HG03571 (cell line): Measurements from ENCODE around the gene SMPD3.

Experiments used
- ATAC-seq: cut with Tn5 transposase; IDR thresholded peaks from one replicate; pipeline ENCODE4 v1.9.1; 2021; ENCODE audit not compliant: unreplicated experiment

Gene SMPD3

GRCh38 chr16:68384288-68385161, 63.8 kb downstream of the SMPD3 start:
- no peak for ATAC-seq

DNA sequence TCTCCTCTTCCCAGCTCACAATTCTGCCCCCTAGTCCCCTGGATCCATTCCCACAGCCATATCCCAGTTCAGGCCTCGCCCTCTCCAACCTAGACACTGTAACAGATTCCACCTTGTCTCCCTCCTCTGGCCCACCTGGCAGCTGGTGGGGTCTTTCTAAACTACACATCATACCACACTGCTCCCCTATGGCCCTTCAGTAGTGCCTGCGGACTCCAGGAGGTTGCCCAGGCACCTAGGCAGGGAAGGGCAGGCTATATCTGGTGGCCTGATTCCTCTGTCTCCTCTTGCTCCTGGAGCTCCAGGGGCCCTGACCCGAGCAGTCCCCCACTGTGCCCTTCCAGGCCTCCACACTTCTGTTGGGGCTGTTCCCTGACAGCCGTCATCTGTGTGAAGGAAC, 64.5 kb downstream of the SMPD3 start:
- no peak for ATAC-seq

- no peak for ATAC-seq
Measured at GRCh38 chr16:68382296-68382718, 66.0 kb downstream of the SMPD3 start.

DNA sequence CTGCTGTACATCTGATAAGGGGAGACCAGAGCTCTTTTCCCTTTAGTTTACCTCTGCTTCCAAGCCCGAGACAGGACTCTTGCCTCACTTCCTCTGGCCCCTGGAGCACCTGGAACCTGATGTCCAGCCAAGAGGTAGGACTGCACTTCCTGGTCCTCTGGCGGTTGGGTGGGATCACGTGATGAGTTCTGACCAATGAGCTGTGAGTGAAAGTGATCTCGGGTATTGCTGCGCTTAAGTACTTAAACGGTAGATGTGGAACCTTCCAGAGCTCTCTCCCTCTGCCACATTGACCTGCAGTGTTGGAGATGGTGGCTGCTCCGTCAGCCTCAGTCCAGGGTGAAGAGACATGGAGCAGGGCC, 67.0 kb downstream of the SMPD3 start:
- ATAC-seq = no peak

DNA sequence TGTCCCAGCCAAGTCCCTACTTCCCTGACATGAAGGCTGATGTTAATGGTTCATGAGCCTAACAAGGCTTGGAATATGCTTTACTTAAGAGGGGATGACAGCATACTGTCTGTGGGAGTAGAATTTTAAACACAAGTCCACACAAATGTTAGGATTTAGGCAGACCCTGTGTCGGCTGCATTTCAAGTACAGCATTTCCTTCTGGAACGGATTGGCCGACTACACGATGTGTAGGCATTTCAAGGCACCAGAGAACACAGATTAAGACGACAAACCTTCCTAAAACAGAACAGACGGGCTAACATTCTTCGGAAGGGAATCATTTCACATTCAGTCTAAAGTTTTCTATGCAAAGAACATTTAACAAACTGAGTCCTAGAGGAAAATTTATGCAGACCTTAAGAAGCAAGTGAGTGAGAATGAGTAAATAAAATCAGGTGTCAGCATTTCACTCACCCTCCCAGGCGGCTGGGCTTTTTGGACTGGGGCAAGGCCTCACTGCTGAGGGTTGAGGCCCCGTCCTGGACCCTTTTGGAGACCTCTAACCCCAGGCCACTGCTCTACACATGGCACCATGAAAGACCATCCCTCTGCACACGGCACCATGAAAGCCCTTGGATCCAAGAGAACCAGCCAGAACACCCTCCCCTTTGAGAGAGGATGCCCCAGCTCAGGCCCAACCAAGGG, 67.5 kb downstream of the SMPD3 start:
- ATAC-seq = no peak

DNA sequence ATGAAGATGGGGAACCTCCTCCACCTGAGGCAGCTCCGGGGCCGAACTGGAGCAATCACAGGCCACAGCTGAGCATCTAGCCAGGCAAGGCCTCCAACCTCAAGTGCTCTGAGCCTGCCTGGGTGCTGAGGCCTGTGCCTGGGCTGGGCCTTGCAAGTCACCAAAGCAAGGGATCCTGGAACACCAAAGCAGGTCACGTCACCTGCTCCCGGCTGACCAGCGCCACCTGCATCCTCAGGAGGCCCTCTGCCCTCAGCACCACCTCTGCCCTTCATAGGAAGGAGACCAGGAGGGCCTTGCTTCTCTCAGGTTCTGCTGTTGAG, 68.0 kb downstream of the SMPD3 start:
- ATAC-seq = no peak

DNA sequence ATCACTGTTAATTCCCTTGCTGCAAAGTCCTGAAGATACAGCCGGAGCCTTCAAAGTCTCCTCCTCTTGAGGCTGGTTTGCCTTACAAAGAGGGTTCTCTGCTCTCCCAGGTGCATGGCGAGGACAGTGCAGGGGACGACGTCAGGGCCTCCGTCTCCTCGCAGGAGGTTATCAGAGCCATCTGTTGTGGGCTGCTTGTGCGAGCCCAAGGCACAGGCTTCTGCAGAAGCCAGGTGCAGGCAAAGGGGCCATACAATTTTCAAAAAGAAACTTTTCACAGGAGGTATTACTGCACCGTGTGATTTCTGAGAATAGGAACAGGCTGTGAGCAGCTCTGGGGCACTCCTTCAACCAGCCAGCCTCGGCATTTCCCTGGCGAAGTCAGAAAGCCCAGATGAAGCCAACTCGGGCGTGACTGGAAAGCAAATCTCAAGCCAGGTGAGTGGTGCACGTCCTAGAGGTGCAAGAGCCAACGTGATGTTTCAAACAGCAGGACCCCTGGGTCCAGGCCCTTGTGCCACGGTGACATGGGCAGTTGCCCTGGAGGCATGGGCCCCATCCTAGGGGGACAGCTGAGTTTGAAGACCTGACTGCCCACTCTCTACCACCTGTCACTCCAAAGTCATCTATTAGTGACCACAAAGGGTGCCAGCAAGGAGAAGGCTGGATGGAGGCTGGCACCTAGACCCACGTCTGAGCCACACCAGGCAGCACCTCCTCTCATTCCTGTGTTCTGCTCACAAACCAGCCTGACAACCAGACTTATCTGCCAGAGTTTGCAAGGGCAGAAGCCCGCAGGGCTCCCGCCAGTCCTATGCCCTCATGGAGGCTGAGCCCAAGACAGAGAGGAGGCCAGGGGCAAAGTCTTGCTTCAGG, 68.6 kb downstream of the SMPD3 start:
- ATAC-seq = no peak

GRCh38 chr16:68378436-68379415, 69.6 kb downstream of the SMPD3 start:
- ATAC-seq = no peak

DNA sequence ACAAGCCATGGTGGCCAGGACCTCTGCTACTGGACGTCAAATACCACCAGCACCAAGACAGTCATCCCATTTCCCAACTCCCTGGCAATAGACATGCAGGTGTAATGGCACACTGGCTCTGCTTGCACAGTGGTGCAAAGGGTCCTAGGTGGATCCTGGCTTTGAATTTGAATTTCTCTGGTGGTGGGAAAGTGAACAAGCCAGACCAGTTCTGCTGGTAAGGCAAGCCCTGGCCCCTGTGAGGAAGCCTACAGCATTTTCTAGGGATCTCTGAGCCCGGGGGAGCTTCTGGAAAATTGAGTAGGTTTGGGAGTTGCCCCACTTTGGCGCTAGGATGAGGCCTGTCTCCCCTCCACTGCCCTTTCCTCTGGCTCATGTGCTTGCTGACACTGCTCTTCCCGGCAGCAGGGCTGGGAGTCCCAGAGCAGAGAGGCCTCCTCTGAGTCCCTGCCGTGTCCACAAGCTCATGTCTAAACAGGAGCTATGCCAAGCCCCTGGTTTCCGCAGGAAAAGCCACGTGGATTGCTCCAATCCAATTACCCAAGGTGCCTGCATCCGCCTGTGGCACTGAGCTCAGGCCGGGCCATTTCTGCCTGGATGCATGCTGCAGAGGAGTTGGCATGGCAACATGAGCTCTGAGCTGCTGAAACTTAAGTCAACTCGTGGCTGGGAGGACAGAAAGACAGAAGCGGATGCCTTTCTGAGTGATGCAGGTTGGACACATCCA, 70.5 kb downstream of the SMPD3 start:
- ATAC-seq = no peak

DNA sequence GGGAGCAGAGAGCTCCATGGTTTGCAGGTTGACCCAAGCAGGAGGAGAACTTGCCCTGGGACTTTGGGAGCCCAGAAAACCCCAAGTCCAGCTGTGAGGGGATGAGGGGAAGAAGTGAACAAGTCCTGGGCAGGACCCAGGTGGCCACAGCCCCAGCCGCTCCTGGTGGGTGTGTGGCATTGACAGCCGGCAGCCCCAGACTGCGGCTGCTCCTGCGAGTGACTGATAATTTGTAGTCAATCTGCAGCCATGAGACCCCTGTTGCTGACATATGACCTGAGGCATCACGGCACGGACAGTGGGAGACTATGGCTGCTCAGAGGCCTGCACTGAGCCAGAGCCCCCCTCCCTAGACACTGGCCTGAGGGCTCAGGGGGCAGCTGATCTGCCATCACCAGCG, 71.1 kb downstream of the SMPD3 start:
- no peak for ATAC-seq

DNA sequence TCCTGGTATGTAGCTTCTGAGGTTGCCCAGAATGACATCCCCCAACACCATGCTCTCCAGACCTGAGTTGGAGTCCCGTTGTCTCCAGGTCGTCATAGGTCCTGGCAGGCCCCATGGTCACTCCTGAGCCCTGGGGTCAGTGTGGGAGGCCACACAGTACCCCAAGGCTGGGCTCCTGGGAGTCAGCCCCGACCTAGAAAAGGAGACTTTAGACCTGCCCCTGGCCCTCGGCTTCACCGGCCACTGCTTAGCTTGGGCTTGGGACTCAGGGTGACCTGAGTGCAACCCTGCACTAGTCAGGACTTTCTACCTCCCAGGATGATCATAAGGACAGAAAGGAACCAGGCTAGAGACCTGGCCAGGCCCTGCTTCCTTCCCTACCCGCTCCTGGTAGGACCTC, 71.7 kb downstream of the SMPD3 start:
- no peak for ATAC-seq

DNA sequence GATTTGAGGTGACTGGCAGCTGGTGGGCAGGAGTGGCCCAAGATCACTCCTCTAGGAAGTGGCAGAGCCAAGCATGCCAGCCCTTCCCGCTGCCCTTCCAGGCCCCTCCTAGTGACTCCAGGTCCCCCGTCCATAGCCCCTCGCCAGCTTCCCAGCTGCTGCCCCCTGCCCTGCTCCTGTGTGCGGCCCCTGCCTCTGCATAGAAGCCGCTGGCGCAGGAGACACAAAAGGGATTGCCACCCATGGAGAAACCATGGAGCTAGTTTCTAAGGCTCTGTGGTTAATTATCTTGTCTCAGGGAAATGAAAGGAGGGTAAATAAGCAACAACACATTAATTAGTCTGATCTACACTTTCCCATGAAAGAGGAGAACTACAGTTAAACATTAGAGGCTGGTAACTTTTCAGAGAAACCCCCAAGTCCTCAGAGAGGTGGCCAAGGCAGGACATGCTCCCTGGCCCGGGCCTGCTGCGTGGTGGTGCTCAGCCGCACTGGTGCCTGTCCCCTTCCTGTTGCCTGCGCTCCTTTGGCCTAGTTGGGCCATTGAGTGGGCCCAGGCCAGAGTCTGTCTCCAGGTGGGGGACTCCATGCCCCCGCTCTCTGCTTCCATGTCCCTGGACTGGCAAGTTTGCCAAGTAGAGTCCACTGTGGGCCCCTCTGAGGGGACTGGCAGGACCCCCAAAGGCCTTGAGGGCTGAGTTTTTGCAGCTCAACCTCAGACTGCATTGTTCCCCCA, 72.3 kb downstream of the SMPD3 start:
- ATAC-seq = no peak

DNA sequence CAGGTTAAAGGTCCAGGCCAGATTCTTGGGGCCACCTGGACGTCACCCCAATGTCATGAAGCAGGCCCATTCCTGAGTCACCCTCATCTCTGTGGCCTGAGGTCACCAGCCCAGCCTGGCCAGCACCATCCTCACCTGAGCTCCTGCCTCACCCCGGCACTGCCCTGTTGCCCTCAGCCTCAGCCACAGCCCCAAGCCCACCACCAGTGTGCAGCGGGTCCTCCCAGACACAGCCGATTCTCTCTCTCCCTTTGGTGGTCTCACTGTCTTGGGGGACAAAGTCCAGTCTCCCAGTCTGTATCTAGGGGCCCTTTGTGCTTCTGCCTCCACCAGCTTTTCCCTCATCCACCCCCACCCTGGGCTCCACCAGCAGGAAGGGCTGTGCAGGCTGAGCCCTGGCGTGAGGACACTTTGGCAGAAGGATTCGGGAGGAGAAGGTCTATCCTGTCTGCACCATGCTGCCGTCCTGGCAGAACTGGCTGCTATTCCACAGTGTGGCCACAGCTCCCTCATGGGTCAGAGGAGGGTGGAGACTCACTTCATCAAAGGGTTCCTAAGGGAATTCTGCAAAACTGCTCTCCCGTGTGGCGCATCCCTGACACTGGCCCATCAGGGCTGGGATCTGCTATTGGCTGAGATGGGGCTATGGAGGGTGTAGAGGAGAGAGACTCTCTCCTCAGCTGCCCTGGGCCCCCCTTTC, 73.2 kb downstream of the SMPD3 start:
- no peak for ATAC-seq

DNA sequence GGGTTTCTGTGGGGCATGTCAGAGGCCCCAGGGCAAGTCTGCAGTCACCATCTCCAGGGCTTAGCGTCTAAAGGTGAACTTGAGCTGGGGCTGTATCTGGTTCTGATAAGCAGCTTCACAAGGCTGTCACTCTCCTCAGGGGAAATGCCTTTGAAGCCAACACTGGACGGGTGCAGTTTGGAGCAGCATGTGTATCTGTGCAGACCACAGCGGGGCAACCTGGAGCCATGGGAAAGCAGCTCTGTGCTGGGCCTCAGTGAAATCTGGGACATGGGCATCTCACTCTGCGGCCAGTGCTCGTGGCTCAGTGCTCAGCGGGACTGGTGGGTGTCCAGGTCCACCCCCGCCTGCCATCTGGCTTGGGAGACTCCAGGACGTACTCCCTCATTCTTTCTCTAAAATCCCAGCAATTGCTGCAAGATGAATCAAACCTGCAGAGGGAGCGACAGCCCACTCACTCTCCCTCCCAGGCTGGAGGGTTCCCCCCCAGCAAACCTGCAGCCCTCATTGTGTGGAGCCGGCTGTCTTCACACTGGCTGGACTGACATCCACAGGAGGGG, 74.0 kb downstream of the SMPD3 start:
- ATAC-seq = no peak

DNA sequence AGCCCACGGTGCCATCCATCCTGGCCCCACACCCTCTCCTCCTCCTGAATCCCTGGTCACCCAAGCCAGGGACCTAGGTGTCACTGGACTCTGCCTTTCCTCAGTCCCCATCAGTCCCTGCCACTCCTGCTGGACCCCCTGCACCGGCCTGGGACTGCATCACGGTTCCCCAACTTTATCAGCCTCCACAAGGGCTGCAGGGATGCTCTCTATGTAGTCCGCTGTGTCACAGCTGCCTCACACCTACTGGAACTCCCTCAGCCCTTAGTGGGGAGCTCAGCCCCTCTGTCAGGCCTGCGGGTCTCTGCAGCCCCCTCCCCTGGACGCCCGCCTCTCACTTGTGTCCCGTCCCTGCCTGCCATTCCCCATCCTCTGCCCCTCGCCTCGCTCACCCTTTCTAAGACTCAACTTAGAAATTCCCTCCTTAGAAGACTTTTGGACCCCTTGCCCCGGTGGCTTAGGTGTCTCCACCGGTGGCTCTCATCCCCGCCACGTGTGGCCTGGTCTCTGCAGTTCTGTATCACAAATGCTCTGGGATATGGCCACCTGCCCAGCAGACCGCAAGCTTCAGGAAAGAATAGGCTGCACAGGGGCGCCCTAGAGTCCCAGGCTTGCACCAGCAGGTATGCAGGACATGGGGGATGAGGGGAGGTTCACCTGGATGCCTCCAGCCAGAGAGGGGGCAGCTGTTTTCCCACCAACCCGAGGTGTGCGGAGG, 74.6 kb downstream of the SMPD3 start:
- no peak for ATAC-seq

DNA sequence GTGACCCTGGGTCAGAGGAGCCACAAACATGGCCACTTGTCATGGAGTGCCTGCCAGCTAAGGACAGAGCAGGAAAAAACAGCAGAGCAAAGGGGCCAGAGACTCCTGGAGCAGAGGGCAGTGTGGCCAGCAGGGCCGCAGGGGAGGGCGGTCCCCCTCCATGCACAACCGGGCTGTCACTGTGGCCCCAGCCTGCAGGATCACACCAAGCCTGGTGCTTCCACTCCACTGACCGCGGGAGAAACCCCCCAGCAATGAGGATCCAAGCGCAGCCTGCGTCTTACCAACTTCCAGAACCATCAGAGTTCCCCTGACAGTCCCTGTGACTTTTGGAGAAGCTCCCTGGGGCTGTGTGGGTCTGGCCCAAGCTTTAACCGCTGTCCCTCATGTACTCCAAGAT, 75.5 kb downstream of the SMPD3 start:
- ATAC-seq = no peak

DNA sequence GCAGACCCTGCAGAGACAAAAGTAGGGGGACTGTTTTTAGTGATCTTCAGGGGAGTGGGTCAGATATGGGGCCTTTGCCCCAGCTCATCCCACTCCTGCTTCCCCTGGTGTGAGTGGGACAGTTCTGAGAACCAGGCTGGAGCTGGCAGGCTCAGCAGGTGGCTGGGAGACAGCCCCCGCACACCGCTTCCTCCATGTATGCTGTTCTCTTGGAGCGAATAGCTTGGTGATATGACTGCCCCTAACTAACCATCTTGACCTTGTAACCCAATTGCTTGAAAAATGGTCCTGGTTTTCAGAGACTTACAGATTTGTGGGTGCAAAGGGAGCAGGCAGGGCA, 76.0 kb downstream of the SMPD3 start:
- ATAC-seq = no peak
